ENCODE results near the gene PRPF39.
"Not testable (repeated sequence)": the region's sequence is repeated elsewhere in the genome, so short reads cannot be mapped to it uniquely, and the experiment has no call there.

Gene PRPF39

GRCh38 chr14:45140661-45141187, 56.8 kb downstream of the PRPF39 start:
- no peak for DNase-seq

DNA sequence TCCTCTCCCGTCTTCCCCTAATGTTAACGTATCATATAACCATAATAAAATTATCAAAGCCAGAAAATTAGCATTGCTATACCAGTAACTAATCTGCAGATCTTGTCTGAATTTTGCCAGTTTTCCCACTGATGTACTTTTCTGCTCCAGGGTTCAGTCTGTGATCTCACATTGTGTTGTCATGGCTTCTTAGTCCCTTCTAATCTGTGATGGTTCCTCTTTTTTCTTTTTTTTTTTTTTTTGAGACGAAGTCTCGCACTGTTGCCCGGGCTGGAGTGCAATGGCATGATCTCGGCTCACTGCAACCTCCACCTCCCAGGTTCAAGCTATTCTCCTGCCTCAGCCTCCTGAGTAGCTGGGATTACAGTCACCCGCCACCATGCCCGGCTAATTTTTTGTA, 58.2 kb downstream of the PRPF39 start:
- DNase-seq = not testable (repeated sequence)

DNA sequence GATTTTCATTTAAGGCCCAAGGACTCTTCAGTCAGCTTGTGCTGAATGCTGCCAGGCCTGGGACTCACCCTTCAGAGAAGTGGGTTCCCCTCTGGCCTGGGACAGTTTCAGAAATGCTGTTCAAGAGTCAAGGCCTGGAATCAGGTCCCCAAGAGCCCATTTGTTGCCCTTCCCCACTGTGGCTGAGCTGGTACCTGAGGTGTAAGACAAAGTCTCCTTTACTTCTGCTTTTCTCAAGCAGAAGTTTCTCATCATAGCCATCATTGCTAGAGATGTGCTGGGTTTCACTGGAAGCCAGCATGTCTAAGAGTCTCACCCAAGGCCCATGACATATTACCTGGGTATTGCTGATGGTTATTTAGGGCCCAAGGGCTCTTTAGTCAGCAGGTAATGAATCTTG, 60.7 kb downstream of the PRPF39 start:
- no peak for DNase-seq

- DNase-seq = no peak
These were observed 61.3 kb downstream of the PRPF39 start for GRCh38 chr14:45145214-45145613.

DNA sequence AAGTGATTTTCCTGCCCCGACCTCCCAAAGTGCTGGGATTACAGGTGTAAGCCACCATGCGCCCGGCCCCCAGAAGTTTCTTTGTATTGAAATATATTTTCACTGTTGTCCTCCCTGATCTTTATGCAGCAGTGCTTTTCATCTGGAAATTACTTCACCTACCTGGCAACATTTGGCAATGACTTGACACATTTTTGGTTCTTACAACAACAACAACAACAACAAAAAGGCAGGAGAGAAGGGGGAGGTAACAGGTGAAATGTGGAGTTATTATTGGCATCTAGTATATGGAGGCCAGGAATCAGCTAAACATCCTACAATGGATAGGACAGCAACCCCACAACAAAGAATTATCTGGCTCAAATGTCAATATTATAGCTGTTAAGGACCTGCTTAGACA, 65.7 kb downstream of the PRPF39 start:
- DNase-seq = no peak

DNA sequence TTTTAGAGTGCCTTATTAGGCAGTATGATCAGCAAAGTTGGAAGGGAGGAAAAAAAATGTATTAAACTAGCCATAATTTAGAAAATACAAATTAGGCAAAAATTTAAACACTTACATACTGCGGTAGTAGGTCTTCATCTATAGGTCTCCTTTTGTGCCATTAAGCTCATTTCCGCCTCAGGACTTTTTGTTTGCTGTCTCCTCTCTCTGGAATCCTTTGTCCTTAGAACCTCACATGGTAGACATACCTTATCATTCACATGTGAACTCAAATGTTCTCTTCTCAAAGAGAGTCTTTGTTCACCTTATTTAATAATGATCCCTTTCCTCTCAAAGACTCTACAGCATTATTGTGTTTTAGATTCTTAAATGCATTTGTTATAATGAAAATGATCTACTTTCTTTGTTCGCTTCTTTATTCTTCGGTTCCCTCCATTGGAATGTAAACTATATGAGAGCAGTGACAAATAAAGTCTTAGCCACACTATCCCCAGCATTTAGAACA, 66.5 kb downstream of the PRPF39 start:
- DNase-seq = no peak

- no peak for DNase-seq
These were observed 72.2 kb downstream of the PRPF39 start for GRCh38 chr14:45156067-45156466.

Measured in activated CD4-positive, alpha-beta T cell treated with anti-CD3 and anti-CD28 coated beads for 1 hour (primary cell).